ENCODE results near the gene THAP4. TPM values are rescaled to one million over a fixed set of nuclear protein-coding genes. Genes with fewer than 3 reads are reported as not detected.

THAP4 gene
- total RNA-seq, 2 experiments from 2014 or later = 27.5 to 31.4 TPM

DNA sequence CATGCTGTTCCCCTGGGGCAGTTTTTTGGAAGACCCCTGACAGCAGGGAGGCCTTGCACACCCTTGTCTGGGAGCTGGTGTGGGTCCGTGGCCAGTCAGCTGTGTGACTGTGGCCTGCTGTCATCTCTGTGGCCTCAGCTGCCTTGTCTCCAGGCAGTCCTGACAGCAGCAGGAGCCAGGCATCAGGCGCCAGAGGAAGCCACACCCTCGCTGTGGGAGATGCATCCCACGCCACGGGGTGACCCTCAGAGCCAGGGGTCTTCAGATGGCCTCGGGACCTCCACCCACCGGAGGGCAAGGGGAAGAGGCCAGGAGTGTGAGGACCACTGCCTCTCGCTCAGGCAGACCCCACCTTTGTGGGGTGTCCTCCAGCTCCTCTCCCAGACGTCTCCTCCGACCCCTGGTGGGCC is 73.4 kb downstream of the THAP4 start:
- ChIA-PET CTCF (no interaction called here), POLR2A (no interaction called here)
- Histone ChIP-seq H3K9me3 (ENCODE audit: control insufficient read depth in 1 of 2, insufficient read depth in 1 of 2, low read length in 2 of 2) (peaks cover 0 to under 1% of the 10 kb centered on the region in 2 experiments), H3K36me3 (ENCODE audit: insufficient read depth, low read length) (no peaks in the 10 kb centered on the region), H3K4me3 (ENCODE audit: low read length) (no peak overlapping the region), H3K27me3 (ENCODE audit: control insufficient read depth in 1 of 2, insufficient read depth in 2 of 2, low read length in 2 of 2) (peaks cover 12 to 20% of the 10 kb centered on the region in 2 experiments), H3K4me1 (ENCODE audit: insufficient read depth, low read length) (peaks cover 4% of the 10 kb centered on the region), H3K27ac (ENCODE audit: low read depth in 1 of 2, low read length in 2 of 2) (no peak overlapping the region)
- Mint-ChIP-seq H3K27me3 (peaks cover 10% of the 10 kb centered on the region), H3K4me1 (ENCODE audit: low read depth) (no peaks in the 10 kb centered on the region), H3K4me3 (no peak overlapping the region), H3K27ac (no peak overlapping the region), H3K9me3 (no peaks in the 10 kb centered on the region), H3K36me3 (ENCODE audit: low read depth) (no peaks in the 10 kb centered on the region)
- no peak for DNase-seq
- TF ChIP-seq, protein P1, sequence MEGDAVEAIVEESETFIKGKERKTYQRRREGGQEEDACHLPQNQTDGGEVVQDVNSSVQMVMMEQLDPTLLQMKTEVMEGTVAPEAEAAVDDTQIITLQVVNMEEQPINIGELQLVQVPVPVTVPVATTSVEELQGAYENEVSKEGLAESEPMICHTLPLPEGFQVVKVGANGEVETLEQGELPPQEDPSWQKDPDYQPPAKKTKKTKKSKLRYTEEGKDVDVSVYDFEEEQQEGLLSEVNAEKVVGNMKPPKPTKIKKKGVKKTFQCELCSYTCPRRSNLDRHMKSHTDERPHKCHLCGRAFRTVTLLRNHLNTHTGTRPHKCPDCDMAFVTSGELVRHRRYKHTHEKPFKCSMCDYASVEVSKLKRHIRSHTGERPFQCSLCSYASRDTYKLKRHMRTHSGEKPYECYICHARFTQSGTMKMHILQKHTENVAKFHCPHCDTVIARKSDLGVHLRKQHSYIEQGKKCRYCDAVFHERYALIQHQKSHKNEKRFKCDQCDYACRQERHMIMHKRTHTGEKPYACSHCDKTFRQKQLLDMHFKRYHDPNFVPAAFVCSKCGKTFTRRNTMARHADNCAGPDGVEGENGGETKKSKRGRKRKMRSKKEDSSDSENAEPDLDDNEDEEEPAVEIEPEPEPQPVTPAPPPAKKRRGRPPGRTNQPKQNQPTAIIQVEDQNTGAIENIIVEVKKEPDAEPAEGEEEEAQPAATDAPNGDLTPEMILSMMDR (IDR thresholded peaks at IDR 0.05) = no peak
- intact Hi-C loops (cut with DNase I, micrococcal nuclease) = no loop called here
- no peak for ATAC-seq (ENCODE audit: poor library complexity)

GRCh38 chr2:241563031-241563507 is 73.9 kb downstream of the THAP4 start:
- H3K4me1 ChIP-seq (ENCODE audit: insufficient read depth, low read length) = peaks cover 7% of the 10 kb centered on the region
- intact Hi-C loops (cut with DNase I, micrococcal nuclease) = no loop called here
- Mint-ChIP-seq H3K4me1 (ENCODE audit: low read depth) (peaks cover 4% of the 10 kb centered on the region), H3K27me3 (peaks cover 15% of the 10 kb centered on the region), H3K9me3 (peaks cover 1% of the 10 kb centered on the region), H3K27ac (no peak overlapping the region), H3K36me3 (ENCODE audit: low read depth) (peaks cover 2% of the 10 kb centered on the region), H3K4me3 (no peak overlapping the region)
- H3K27me3 ChIP-seq (ENCODE audit: control insufficient read depth in 1 of 2, insufficient read depth in 2 of 2, low read length in 2 of 2) = peaks cover 16 to 25% of the 10 kb centered on the region in 2 experiments
- H3K9me3 ChIP-seq (ENCODE audit: control insufficient read depth in 1 of 2, insufficient read depth in 1 of 2, low read length in 2 of 2) = peaks cover 0 to 4% of the 10 kb centered on the region in 2 experiments
- TF ChIP-seq, protein P1 (IDR thresholded peaks at IDR 0.05) = no peak
- CTCF ChIA-PET = no interaction called here
- no peaks in the 10 kb centered on the region for H3K36me3 ChIP-seq (ENCODE audit: insufficient read depth, low read length)
- H3K27ac ChIP-seq (ENCODE audit: low read depth in 1 of 2, low read length in 2 of 2) = no peak overlapping the region
- POLR2A ChIA-PET = no interaction called here
- no peak overlapping the region for H3K4me3 ChIP-seq (ENCODE audit: low read length)
- no peak for DNase-seq
- no peak for ATAC-seq (ENCODE audit: poor library complexity)

DNA sequence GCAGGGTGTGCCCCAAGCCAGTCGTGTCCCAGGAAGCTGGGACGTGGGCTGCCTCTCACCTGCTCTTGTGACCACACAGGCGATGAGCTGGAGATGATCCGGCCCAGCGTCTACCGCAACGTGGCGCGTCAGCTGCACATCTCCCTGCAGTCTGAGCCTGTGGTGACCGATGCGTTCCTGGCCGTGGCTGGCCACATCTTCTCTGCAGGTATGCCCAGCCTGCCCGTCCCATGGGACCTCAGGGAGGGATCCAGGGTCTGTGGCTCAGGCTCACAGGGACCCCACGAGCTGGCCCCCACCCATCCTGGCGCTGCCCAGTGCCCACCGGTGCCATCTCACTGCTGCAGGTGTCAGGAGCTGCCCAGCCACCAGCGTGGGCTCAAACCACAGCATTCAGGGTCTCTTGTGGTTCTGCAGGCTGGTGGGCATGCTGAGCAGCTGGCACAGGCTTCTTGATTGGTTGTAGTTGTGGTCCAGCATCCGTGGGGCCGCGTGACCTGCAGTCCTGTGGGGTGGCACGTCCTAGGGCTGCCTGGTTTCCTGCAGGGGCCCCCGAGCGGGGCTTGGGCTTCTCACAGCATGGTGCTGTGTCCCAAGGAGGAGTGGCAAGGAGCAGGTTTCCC is 74.6 kb downstream of the THAP4 start:
- Mint-ChIP-seq H3K4me1 (ENCODE audit: low read depth) (peaks cover 10% of the 10 kb centered on the region), H3K27ac (no peak overlapping the region), H3K4me3 (no peak overlapping the region), H3K9me3 (peaks cover 6% of the 10 kb centered on the region), H3K27me3 (peaks cover 22% of the 10 kb centered on the region), H3K36me3 (ENCODE audit: low read depth) (peaks cover 4% of the 10 kb centered on the region)
- POLR2A ChIA-PET = no interaction called here
- Histone ChIP-seq H3K4me1 (ENCODE audit: insufficient read depth, low read length) (peaks cover 7% of the 10 kb centered on the region), H3K36me3 (ENCODE audit: insufficient read depth, low read length) (no peaks in the 10 kb centered on the region), H3K4me3 (ENCODE audit: low read length) (no peak overlapping the region), H3K9me3 (ENCODE audit: control insufficient read depth in 1 of 2, insufficient read depth in 1 of 2, low read length in 2 of 2) (peaks cover 5% of the 10 kb centered on the region in 2 experiments), H3K27me3 (ENCODE audit: control insufficient read depth in 1 of 2, insufficient read depth in 2 of 2, low read length in 2 of 2) (peaks cover 17 to 32% of the 10 kb centered on the region in 2 experiments), H3K27ac (ENCODE audit: low read depth in 1 of 2, low read length in 2 of 2) (no peak overlapping the region)
- no peak for DNase-seq
- CTCF ChIA-PET = no interaction called here
- TF ChIP-seq, protein P1 (IDR thresholded peaks at IDR 0.05) = no peak
- no peak for ATAC-seq (ENCODE audit: poor library complexity)
- intact Hi-C loops (cut with DNase I, micrococcal nuclease) = no loop called here

Measured in CD4-positive, alpha-beta T cell (primary cell).